GM19468 (cell line): ENCODE measurements around the gene MTFMT.
"Not testable (repeated sequence)": the region's sequence is repeated elsewhere in the genome, so short reads cannot be mapped to it uniquely, and the experiment has no call there.

Source experiments
- ATAC-seq: cut with Tn5 transposase; IDR thresholded peaks from one replicate; pipeline ENCODE4 v1.9.1; 2021; ENCODE audit warnings: mild to moderate bottlenecking, moderate library complexity, moderate number of reproducible peaks; ENCODE audit not compliant: unreplicated experiment; ENCODE audit errors: extremely low read depth

The MTFMT gene

DNA sequence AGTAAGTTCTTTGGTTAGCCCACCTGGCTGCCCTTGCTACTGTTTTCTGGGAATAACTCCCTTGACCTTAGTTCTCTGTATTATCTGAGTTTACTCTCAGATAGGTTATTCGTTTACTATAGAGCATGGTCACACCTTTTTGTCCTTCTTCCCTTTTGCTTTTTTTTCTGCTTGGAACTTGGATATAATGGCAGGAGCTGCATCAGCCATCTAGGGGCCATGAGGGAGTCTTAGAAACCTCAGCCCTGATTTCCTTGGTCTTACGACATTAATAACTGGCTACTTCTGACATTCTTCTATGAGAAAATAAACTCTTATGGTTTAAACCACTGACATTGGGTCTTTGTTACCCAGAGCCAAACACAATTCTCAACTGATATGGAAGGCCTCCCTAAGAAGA is 12.3 kb upstream of the MTFMT start:
- ATAC-seq: no peak

DNA sequence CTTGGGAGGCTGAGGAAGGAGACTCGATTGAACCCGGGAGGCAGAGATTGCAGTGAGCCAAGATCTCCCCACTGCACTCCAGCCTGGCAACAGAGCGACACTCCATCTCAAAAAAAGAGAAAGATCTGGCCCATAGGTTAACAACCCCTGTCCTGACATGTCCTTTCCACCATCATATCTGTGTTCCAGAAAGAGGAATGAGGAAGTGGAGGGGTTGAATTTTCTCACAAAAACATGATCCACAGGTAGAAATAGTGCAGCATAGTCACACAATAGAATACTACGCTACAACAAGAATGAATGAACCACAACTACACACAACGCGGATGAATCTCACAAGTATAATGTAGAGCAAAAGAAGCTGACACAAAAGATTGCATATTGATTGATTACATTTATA is 11.0 kb upstream of the MTFMT start:
- ATAC-seq: no peak

GRCh38 chr15:65038836-65039235 is 9.4 kb upstream of the MTFMT start:
- ATAC-seq: no peak

GRCh38 chr15:65038428-65038827 is 9.0 kb upstream of the MTFMT start:
- ATAC-seq: no peak

- no peak for ATAC-seq
Measured at GRCh38 chr15:65037309-65037708, 7.9 kb upstream of the MTFMT start.

DNA sequence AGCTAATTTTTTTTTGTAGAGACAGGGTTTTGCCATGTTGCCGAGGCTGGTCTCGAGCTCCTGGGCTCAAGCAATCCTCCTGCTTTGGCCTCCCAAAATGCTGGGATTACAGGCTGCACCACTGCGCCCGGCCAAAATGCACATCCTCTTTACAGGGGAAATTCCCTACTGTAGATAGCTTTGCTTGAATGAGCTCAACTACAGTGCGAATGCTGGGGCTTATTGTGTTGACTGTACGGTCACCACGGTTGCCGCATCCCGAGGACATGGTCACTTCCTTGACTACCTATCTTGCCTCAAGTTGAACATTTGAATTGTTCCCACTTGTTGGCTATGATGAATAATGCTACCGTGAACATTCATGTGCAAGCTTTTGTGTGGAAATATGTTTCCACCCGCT is 5.3 kb upstream of the MTFMT start:
- ATAC-seq: no peak

GRCh38 chr15:65033659-65034269 is 4.3 kb upstream of the MTFMT start:
- no peak for ATAC-seq

GRCh38 chr15:65032801-65033537 is 3.5 kb upstream of the MTFMT start:
- no peak for ATAC-seq

DNA sequence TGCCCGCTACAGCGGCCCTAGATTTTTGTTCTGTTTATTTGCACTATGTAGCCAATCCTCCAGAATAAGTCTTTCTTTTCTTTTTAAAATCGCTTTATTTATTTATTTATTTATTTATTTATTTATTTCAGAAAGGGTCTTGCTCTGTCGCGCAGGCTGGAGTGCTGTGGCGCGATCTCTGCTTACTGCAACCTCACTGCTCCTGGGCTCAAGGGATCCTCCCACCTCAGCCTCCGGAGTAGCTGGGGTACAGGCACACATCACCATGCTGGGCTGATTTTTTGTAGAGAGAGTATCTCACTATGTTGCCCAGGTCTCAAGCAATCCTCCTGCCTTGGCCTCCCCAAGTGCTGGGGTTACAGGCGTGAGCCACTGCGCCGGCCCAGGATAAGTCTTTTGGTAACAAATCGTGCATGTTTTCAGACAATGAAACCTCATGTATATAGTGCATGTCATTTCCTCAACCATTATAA is 333 bp upstream of the MTFMT start:
- no peak for ATAC-seq

- no peak for ATAC-seq
Measured at GRCh38 chr15:65028338-65028737, 1.1 kb downstream of the MTFMT start.

DNA sequence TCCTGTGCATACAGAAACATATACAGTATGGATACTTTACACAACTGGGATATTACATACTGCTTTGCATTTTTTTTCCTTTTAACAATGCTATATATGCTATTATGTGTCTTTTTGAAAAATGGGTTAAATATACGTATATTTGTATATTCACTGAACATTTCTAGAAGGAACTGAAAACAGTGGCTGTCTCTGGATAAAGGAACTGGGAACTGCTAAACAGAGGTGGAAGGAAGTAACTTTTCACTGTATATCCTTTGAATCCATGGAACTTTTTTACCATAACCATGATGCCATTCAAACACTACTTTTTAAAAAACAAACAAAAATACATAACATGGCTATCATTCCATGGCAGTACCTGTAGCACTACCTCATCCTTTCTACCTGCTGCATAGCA is 1.8 kb downstream of the MTFMT start:
- ATAC-seq: no peak

DNA sequence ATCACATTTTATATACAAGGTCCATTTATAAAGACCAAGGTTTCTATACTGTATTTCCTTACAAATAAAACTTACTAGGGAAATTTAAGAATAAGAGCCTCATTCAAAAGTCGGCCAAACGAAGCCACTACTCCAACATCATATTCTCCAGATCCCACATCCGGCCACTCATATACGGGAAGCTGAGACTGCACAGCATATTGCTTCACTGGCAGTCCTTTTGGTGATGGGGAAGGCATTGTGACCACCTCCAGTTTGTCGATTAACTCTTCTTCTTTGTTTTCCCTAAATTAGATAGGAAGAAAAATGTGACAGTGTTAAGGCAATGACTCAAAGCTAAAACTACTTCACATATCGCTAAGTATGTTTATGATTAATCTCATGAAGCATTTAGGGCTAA is 2.7 kb downstream of the MTFMT start:
- ATAC-seq: no peak

GRCh38 chr15:65021488-65021887 is 8.0 kb downstream of the MTFMT start:
- no peak for ATAC-seq

- ATAC-seq: no peak
Measured at GRCh38 chr15:65020419-65020818, 9.0 kb downstream of the MTFMT start.

DNA sequence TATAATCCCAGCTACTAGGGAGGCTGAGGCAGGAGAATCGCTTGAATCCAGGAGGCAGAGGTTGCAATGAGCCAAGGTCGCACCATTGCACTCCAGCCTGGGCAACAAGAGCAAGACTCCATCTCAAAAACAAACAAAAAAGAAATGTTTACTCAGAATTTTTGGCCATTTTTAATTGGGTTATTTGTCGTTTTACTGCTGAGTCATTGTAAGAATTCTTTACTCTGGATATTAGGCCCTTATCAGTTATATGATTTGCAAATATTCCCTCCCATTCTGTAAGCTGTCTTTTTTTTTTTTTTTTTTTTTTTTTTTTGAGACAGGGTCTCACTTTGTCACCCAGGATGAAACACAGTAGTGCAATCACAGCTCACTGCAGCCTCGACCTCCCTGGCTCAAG is 18.2 kb downstream of the MTFMT start:
- ATAC-seq: not testable (repeated sequence)

GRCh38 chr15:65008983-65009382 is 20.5 kb downstream of the MTFMT start:
- ATAC-seq: no peak

DNA sequence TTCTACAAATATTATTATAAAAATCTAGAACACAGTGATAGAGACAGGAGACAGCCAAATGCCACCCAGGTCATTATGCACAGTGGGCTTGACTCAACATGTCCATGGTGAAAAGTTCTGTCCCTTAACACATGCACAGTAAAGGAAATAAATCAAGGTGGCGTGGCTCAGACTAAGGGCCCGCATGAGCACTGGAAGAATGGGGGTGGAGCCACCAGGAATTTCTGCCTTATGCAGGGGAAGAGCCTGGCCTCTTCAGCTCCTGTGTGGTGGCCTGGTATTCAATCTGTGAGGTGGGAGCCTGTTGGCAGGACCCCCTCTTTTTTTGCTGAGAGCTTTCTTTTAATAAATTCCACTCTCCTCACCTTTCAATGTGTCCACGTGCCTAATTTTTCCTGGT is 22.6 kb downstream of the MTFMT start:
- ATAC-seq: no peak

GRCh38 chr15:65004993-65005392 is 24.4 kb downstream of the MTFMT start:
- ATAC-seq: no peak

DNA sequence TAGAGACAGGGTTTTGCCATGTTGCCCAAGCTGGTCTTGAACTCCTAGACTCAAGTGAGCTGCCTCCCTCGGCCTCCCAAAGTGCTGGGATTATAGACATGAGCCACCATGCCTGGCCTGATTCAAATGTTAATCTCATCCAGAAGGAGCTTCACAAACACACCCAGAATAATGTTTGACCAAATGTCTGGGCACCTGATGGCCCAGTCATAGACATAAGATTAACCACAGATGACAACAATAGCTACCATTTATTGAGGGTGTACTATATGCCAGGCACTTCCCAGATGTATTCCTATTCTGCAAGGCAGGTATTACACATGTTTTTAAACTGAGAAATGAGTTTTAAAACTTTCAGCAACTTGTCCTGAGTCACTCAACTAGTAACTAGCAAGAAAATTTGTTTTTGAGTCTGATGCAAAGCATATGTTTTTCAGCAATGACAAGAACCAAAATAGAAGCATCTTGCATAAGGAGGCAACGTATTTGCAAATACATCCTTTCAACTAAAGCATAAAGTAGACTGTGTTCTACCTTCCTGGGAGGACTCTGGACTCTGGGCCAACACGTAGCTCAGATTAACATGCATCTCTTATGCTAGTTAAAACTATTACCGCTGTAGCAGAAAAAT is 31.6 kb downstream of the MTFMT start:
- ATAC-seq: no peak

DNA sequence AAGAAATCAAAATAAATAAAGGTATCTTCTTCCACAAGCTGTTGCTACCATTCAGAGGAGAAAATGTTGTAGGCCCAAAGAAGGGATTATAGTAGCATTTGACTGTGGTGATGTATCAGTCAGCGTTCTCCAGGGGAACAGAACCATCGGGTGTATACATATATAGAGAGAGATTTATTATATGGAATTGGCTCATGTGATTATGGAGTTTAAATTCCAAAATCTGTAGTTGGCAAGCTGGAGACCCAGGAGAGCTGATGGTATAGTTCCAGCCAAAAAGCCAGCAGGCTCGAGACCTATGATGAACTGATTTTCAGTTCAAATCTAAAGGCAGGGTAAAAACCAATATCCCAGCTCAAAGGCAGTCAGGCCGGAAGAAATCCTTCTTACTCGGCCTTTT is 32.4 kb downstream of the MTFMT start:
- ATAC-seq: no peak

DNA sequence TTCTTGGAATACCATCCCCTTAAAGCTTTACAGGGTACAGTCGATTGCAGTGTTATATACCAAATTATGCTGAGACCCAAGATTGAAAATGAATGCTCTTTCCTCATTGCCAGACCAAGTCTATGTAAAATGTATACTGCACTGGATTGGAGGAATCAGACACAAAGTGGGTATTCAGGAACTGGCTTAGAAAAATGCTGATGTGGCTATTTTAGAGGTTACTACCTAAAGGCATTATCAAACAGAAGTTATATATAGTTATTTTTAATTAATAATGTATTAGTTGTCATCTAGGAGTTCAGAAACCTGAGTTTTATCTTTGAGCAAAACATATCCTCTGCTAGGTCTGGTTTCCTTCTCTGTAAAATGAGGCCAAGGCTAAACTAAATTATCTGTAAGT is 36.1 kb downstream of the MTFMT start:
- ATAC-seq: no peak
